ENCODE results near the gene GNAI3.

GNAI3 gene

GRCh38 chr1:109543283-109543987 is 5.0 kb upstream of the GNAI3 start:
- in situ Hi-C loops (cut with HindIII; ENCODE audit: low sequenced_read_pairs) = no loop called here

GRCh38 chr1:109543988-109544735 is 4.3 kb upstream of the GNAI3 start:
- in situ Hi-C loops (cut with HindIII; ENCODE audit: low sequenced_read_pairs) = no loop called here

DNA sequence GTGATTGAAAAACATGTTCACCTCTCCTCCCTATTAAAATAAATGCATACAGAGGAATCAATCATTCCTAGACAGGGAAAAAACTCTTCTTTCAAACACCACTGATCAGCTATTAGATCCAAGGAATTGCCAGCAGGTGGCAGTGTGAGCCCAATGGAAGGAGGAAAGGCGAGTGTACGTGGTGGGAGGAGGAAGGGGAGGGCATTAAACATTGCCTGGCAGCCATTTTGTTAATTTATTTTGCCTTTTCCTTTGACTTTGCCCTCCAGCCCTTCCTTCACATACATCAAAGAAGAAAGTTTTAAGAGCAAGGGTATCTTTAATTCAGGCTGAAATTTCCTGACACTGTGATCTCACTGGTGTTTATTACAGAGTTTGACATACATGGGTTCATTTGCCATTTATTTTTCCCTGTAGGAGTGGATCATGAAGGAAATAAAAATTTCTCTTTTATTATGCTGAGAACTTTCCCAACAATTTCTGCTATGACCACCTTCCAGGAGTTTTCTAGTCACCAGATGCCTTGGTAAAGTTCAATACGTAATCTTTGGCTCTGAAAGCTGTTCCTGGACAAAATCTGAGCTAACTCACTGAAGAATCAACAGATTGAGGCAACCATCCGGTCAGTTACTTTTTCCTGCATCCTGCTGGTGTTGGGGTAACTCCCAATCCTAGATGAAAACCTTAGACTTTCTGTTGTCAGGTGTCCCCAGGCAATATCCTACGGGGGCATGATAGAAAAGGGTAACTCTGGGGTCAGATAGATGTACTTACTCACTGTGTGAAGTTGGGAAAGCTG is 1.9 kb upstream of the GNAI3 start:
- in situ Hi-C loops (cut with HindIII; ENCODE audit: low sequenced_read_pairs) = no loop called here

DNA sequence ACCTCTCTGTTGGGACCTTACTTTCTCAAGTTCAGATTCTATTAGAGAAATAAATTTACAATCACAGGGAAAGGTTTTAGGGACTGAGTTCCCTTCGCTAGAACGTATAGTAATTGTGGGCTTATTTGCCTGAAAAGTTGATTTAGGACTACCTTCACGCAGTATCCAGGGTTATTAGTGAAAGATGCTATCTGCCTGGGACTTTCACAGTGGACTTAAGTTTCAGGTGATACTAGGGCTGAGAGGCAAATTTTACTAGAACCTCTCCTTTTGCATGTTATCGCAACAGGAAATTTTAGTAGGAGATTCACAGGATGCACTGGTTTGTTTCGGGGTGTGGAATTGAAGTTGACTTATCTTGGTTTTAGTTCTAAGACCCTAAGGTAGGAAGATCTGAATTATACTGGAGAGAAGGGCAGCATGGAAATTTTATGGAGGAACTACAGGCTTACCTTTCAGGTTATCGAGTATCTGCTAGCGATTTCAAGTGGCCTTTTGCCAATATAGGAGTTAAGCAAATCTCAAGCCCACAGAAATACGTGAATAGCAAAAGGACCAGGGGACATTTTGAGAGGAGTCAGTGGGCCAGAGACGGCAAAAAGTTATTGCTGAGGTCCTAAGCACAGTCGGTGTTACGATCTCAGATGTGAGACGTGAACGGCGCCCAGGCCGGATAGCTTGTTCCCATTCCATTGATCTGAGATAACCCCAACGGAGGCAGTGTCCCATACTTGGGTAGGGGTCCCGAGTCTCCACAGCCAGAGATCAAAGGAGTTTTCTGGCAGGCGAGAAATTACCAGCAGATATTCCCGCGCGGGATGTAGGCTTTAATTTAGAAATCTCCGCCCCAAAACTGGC is 723 bp upstream of the GNAI3 start:
- in situ Hi-C loops (cut with HindIII; ENCODE audit: low sequenced_read_pairs) = no loop called here

GRCh38 chr1:109556563-109556962 is 8.1 kb downstream of the GNAI3 start:
- in situ Hi-C loops (cut with HindIII; ENCODE audit: low sequenced_read_pairs) = no loop called here

DNA sequence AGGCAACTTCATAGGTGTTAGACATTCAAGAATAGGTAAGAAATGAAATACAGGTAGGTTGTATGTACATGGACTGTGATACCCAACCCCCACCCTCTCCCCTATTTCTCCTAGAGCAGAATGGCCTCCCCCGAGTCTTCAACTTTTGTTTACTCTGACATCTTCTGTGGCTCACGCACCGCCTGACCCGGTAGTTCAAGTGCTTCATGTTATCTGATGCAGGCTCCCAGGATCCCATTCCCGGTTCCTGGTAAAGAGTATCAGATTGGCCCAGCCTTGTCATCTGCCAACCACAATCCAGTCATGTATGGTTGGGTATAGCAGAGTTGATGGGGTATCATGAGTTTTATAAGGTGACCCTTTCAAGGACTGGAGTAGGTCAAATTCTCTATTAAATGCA is 9.1 kb downstream of the GNAI3 start:
- in situ Hi-C loops (cut with HindIII; ENCODE audit: low sequenced_read_pairs) = no loop called here

- in situ Hi-C loops (cut with HindIII; ENCODE audit: low sequenced_read_pairs) = no loop called here
These were observed 11.6 kb downstream of the GNAI3 start for GRCh38 chr1:109559995-109560394.

- in situ Hi-C loops (cut with HindIII; ENCODE audit: low sequenced_read_pairs) = no loop called here
These were observed 15.9 kb downstream of the GNAI3 start for GRCh38 chr1:109564194-109564878.

DNA sequence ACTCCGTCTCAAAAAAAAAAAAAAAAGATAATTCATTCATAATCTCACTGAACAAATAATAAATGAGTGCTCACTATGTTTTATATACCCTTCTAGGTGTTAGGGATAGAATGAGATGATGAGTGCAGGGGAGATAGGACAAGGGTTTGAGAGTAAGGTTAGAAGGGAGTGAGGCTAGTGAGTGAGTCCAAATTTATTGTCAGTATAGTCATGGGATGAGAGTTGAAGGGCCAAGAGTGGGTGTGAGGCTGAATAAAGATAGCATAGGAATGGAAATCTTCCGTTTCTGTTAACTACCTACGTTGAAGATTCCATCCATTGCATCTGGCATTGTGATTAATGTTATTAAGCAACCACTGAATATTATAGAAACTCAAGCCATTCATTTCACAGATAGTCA is 16.8 kb downstream of the GNAI3 start:
- in situ Hi-C loops (cut with HindIII; ENCODE audit: low sequenced_read_pairs) = no loop called here

DNA sequence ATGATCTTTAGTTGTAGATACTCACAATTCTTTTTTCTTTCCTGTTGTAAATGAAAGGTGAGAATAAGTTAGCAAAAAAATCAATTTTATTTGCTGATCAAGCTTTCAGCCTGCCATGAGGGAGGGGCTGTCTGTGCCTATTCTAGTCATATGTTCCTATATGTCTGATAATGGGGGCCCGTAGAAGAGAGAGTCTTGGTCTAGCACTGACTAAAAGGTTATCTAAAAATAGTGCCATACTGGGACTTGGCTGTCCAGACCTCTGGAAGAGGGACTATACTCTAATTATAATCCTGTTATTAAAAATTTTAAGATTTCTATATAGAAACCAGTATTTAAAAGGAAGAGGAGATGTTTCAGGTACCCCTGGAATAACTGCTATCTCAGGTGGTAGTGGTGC is 18.6 kb downstream of the GNAI3 start:
- in situ Hi-C loops (cut with HindIII; ENCODE audit: low sequenced_read_pairs) = no loop called here

DNA sequence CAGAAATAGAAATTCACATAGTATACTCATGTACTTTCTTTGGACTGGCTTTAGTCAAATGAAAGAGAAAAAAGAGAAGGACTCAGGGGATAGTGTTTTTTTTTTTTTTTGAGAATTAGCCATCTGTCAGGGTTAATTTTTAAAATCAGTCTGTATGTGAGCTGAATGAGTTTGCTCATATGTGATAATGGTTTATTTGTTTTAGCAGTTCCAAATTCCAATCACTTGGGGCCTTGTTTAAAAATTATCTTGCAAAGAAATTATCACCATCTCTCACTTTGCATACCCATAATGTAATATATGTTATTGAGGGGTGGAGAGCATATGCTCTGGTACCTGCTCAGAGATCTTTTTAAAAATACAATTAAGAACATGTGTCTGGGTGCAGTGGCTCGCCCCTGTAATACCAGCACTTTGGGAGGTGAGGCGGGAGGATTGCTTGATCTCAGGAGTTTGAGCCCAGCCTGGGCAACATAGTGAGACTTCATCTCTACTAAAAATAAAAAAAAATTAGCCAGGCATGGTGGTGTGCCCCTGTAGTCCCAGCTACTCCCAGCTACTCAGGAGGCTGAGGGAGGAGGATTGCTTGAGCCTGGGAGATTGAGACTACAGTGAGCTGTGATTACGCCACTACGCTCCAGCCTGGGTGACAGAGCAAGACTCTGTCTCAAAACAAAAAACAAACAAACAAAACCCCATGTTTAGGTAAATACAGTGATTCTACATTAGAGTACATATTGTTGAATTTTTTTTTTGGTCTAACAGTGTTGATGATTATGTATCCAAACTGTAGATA is 19.7 kb downstream of the GNAI3 start:
- in situ Hi-C loops (cut with HindIII; ENCODE audit: low sequenced_read_pairs) = no loop called here

- in situ Hi-C loops (cut with HindIII; ENCODE audit: low sequenced_read_pairs) = no loop called here
These were observed 20.9 kb downstream of the GNAI3 start for GRCh38 chr1:109569323-109569722.

GRCh38 chr1:109570414-109570813 is 22.0 kb downstream of the GNAI3 start:
- in situ Hi-C loops (cut with HindIII; ENCODE audit: low sequenced_read_pairs) = no loop called here

DNA sequence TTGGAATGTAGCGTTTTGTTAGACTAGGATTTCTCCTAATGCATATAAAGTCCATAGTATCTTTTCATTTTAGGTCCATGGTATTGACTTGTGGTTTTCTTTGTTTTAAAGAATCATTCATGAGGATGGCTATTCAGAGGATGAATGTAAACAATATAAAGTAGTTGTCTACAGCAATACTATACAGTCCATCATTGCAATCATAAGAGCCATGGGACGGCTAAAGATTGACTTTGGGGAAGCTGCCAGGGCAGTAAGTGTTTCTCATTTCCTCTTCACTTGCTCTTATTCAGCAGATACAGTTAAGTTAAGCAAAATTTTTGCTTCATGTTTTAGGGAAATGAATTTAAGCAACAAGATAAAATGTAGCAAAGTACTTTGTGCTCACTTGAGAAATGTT is 25.4 kb downstream of the GNAI3 start:
- in situ Hi-C loops (cut with HindIII; ENCODE audit: low sequenced_read_pairs) = no loop called here

- in situ Hi-C loops (cut with HindIII; ENCODE audit: low sequenced_read_pairs) = no loop called here
These were observed 30.6 kb downstream of the GNAI3 start for GRCh38 chr1:109578947-109579443.

DNA sequence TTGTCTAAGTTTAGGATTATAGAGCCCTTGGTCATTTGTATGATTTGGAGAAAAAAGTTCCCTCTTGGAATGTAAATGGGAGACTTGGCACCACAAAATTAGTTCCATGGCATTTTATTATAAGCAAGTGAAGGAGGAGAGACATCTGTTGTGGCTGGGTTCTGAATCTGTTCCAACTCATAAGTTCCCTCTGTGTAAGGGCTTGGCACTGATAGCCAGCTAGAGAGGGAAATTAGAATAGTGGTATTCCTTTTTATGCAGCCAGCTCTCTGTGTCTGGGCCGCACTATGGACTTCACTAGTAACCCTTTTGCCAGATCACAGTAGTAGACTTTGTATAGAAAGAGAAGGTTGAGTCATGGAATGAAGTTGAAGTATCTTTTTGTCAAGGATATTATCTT is 31.1 kb downstream of the GNAI3 start:
- in situ Hi-C loops (cut with HindIII; ENCODE audit: low sequenced_read_pairs) = no loop called here

- in situ Hi-C loops (cut with HindIII; ENCODE audit: low sequenced_read_pairs) = no loop called here
These were observed 33.6 kb downstream of the GNAI3 start for GRCh38 chr1:109582021-109582420.

DNA sequence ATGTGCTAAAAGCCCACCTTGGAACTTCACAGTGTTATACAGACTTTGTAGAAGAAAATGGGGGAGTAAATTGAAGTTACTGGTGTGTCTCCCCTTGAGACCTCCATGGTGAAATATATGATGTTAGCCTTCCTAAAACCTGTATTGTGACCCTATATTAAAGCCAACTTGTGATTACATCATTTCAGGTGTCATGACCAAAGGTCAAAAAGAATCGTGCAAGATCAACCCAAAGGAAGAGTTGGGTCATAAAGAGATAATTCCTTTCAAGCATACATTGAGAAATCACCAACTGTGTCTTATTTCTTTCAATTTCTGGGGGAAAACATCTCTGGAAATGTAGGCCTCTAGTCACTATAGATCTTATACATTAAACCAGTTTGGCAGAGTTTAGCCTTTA is 36.4 kb downstream of the GNAI3 start:
- in situ Hi-C loops (cut with HindIII; ENCODE audit: low sequenced_read_pairs) = no loop called here

GRCh38 chr1:109586055-109586454 is 37.6 kb downstream of the GNAI3 start:
- in situ Hi-C loops (cut with HindIII; ENCODE audit: low sequenced_read_pairs) = no loop called here

Data from DLD1 (cell line).